Mesendoderm (in vitro differentiated cells): ENCODE data around the gene TST.

ENCODE experiments used
- DNase-seq: peaks from one replicate; pipeline ENCODE4 v3.0.0; 2013
- H2AK5ac ChIP-seq: 2 replicates; pipeline ENCODE4 v1.6.1; 2013; ENCODE audit warnings: low read length, inconsistent platforms
- H2BK120ac ChIP-seq: 2 replicates; pipeline ENCODE4 v1.6.1; 2013; ENCODE audit warnings: low read depth, mild to moderate bottlenecking, low read length, moderate library complexity, mixed read lengths
- H2BK15ac ChIP-seq: replicated peaks from 2 replicates; pipeline ENCODE4 v1.6.1; 2013; ENCODE audit warnings: low read depth, mild to moderate bottlenecking, moderate library complexity
- H2BK5ac ChIP-seq: 2 replicates; pipeline ENCODE4 v1.6.1; 2013; ENCODE audit warnings: low read length, inconsistent platforms
- H3K18ac ChIP-seq: 2 replicates; pipeline ENCODE4 v1.6.1; 2013; ENCODE audit warnings: mild to moderate bottlenecking, low read length, mixed read lengths
- H3K23ac ChIP-seq: one replicate; pipeline ENCODE4 v1.6.1; 2013; ENCODE audit warnings: low read length
- H3K27ac ChIP-seq: 2 replicates; pipeline ENCODE4 v1.5.1; 2013; ENCODE audit warnings: low read depth, mild to moderate bottlenecking, inconsistent platforms, low read length, moderate library complexity
- H3K27me3 ChIP-seq: 2 replicates; pipeline ENCODE4 v1.6.1; 2013; ENCODE audit warnings: low read length, control low read depth, mild to moderate bottlenecking, inconsistent platforms; ENCODE audit not compliant: insufficient read depth, poor library complexity
- H3K36me3 ChIP-seq: 2 replicates; pipeline ENCODE4 v1.6.1; 2013; ENCODE audit warnings: low read length, inconsistent platforms; ENCODE audit not compliant: control insufficient read depth, insufficient read depth
- H3K4ac ChIP-seq: one replicate; pipeline ENCODE4 v1.6.1; 2013; ENCODE audit warnings: low read depth, mild to moderate bottlenecking, low read length, moderate library complexity
- H3K4me1 ChIP-seq: 2 replicates; pipeline ENCODE4 v1.6.1; 2013; ENCODE audit warnings: low read depth, low read length, inconsistent platforms; ENCODE audit not compliant: control insufficient read depth
- H3K4me2 ChIP-seq: 2 replicates; pipeline ENCODE4 v1.6.1; 2013; ENCODE audit warnings: low read length
- H3K4me3 ChIP-seq: 2 replicates; pipeline ENCODE4 v1.5.1; 2013; ENCODE audit warnings: mild to moderate bottlenecking, low read length
- H3K56ac ChIP-seq: one replicate; pipeline ENCODE4 v1.6.1; 2013; ENCODE audit warnings: low read length
- H3K79me1 ChIP-seq: 2 replicates; pipeline ENCODE4 v1.6.1; 2013; ENCODE audit warnings: low read length, inconsistent platforms
- H3K79me2 ChIP-seq: 2 replicates; pipeline ENCODE4 v1.6.1; 2013; ENCODE audit warnings: mild to moderate bottlenecking, low read length; ENCODE audit not compliant: control insufficient read depth, insufficient read depth
- H3K9ac ChIP-seq: 2 replicates; pipeline ENCODE4 v1.6.1; 2013; ENCODE audit warnings: low read length, inconsistent platforms
- H4K5ac ChIP-seq: one replicate; pipeline ENCODE4 v1.6.1; 2013; ENCODE audit warnings: low read length
- H4K8ac ChIP-seq: one replicate; pipeline ENCODE4 v1.6.1; 2013; ENCODE audit warnings: low read depth, mild to moderate bottlenecking, control low read depth, low read length, moderate library complexity
- WGBS: extraction: QIAGEN DNeasy Blood & Tissue Kit; methylation state at CpG from one replicate; pipeline ENCODE4 v1.1.7; 2013; ENCODE audit warnings: low lambda C conversion rate, missing lambda C conversion rate; ENCODE audit not compliant: insufficient coverage; ENCODE audit errors: extremely low coverage; 5-methylcytosine and 5-hydroxymethylcytosine counted together

TST gene

DNA sequence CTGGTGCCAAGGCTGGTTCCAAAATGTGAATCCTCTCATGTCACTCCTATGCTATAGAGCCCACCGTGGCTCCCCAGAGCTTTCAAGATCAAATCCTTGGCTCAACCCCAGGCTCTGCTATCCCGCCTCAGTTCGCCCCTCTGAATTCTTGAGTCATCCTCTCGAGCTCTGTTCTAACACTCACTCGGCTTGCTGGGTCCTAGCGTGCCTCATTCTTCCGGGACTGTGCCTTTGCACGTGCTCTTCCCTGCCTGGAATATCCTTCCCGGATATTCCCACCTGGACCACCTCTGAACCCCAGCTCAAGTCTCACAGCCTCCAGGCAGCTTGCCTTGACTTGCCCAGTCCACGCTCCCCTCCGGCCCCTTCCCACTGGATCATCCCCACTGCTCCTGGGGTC, 45.3 kb upstream of the TST start:
- no peak overlapping the region for H4K8ac ChIP-seq
- H2BK5ac ChIP-seq: no peak overlapping the region
- no peak overlapping the region for H3K4ac ChIP-seq
- H3K36me3 ChIP-seq: no peaks in the 10 kb centered on the region
- no peak overlapping the region for H2AK5ac ChIP-seq
- H3K56ac ChIP-seq: no peak overlapping the region
- H3K18ac ChIP-seq: no peak overlapping the region
- no peak overlapping the region for H3K4me3 ChIP-seq
- peaks cover 2% of the 10 kb centered on the region for H3K27me3 ChIP-seq
- no CpG with 5 or more reads among the region's 11 CpGs for WGBS
- H2BK120ac ChIP-seq: no peak overlapping the region
- no peak overlapping the region for H3K23ac ChIP-seq
- no peak overlapping the region for H3K27ac ChIP-seq
- no peaks in the 10 kb centered on the region for H3K79me1 ChIP-seq
- H2BK15ac ChIP-seq: no peak overlapping the region
- H3K4me2 ChIP-seq: no peak overlapping the region
- H3K4me1 ChIP-seq: no peaks in the 10 kb centered on the region
- H4K5ac ChIP-seq: no peak overlapping the region
- DNase-seq: no peak
- no peaks in the 10 kb centered on the region for H3K79me2 ChIP-seq
- no peak overlapping the region for H3K9ac ChIP-seq

DNA sequence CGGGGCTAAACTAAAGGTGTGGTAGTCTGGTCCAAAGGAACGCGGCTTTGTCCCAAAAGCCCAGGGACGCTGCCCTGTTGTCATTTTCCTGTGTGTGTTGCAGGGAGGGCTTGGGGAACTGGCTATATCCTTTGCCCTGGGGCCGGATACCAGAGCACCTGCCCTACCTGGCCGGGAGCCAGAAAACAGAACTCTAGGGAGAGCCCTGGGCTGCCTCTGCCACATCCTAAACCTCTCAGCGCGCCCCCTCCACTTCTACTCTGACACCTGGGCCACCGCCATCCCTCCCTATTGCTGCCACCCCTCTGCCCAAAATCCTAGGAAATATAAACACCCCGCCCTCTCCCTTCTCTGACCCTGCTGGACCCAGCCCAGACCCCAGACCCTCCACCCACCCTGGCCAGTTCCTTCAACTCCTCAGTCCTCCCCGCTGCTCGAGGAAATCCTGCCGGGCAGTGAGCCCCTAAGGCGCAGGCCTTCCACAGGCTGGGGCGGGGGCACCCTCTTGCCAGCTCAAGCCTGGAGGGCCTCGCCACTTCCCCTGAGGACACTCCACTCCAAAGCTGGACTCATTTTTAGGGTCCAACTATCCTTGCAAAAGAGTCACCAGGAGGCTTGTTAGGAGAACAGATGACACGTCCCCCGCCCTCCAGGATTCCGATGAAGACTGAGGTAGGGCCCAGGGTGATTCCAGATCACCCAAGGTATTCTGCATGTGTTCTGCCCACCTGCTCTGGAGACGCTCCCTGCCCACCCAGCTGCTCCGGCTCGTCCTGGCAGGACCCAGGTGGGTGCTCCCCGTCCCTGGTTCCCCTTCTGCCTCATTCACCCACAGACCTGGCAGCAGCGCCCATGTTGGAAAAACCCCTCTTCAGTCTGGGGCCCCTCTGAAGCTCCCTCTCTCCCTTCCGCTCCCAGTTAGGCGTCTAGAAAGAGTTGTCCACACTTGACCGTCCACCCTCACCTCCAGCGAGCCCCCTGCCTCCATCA, 44.5 kb upstream of the TST start:
- no peak overlapping the region for H2BK120ac ChIP-seq
- DNase-seq: no peak
- no CpG with 5 or more reads among the region's 28 CpGs for WGBS

DNA sequence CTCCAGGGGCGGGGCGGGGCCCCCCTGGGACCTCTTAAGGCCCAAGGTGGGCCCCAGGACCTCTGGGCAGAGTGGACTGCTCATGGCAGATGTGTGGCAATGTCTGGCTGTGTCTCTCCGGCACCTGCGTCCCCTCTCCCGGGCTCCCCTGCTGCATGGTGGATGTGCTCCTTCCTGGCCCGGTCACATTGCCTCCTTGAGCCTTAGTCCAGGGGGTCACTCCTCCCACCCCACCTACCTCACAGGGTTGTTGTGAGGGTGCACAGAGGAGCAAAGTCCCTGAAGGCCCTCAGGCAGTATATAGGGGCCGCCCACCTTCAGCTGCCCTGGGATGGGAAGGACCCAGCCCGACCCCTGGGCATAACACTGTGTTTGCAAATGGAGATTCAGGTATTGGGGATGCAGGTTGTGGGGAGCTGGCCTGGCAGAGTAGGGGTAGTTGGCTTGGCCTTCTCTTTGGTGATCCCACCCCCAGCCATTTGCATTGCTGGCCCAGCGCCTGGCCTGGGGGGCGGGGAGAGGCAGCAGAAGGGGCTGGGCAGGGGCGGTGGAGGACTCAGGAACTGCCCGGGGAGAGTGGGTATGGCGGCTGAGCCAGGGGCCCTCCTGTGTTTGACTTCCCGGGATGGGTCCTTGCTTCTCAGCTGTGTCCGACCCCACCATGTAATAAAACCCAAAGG, 43.6 kb upstream of the TST start:
- no peaks in the 10 kb centered on the region for H3K36me3 ChIP-seq
- no peak overlapping the region for H2AK5ac ChIP-seq
- no peaks in the 10 kb centered on the region for H3K4me1 ChIP-seq
- DNase-seq: no peak
- H3K4me2 ChIP-seq: no peak overlapping the region
- H3K79me2 ChIP-seq: no peaks in the 10 kb centered on the region
- no peak overlapping the region for H3K27ac ChIP-seq
- no peak overlapping the region for H2BK15ac ChIP-seq
- no peak overlapping the region for H3K4me3 ChIP-seq
- H3K18ac ChIP-seq: no peak overlapping the region
- no peak overlapping the region for H4K8ac ChIP-seq
- H3K27me3 ChIP-seq: no peaks in the 10 kb centered on the region
- no peaks in the 10 kb centered on the region for H3K79me1 ChIP-seq
- no peak overlapping the region for H4K5ac ChIP-seq
- no peak overlapping the region for H3K4ac ChIP-seq
- H3K23ac ChIP-seq: no peak overlapping the region
- no peak overlapping the region for H2BK5ac ChIP-seq
- H3K56ac ChIP-seq: peak overlapping the region; percentile 5
- no peak overlapping the region for H2BK120ac ChIP-seq
- H3K9ac ChIP-seq: no peak overlapping the region
- WGBS: no CpG with 5 or more reads among the region's 15 CpGs

More for the DNA sequence above, 44.5 kb upstream of the TST start:
- no peak overlapping the region for H4K5ac ChIP-seq
- H3K4ac ChIP-seq: no peak overlapping the region
- H2AK5ac ChIP-seq: no peak overlapping the region
- no peak overlapping the region for H3K4me2 ChIP-seq
- no peaks in the 10 kb centered on the region for H3K79me1 ChIP-seq
- no peak overlapping the region for H2BK5ac ChIP-seq
- H3K4me1 ChIP-seq: no peaks in the 10 kb centered on the region
- H3K9ac ChIP-seq: no peak overlapping the region
- H3K36me3 ChIP-seq: no peaks in the 10 kb centered on the region
- no peak overlapping the region for H3K27ac ChIP-seq
- H3K18ac ChIP-seq: no peak overlapping the region
- H3K27me3 ChIP-seq: no peaks in the 10 kb centered on the region
- H3K56ac ChIP-seq: no peak overlapping the region
- no peak overlapping the region for H3K23ac ChIP-seq
- no peaks in the 10 kb centered on the region for H3K79me2 ChIP-seq
- no peak overlapping the region for H2BK15ac ChIP-seq
- no peak overlapping the region for H3K4me3 ChIP-seq
- no peak overlapping the region for H4K8ac ChIP-seq

DNA sequence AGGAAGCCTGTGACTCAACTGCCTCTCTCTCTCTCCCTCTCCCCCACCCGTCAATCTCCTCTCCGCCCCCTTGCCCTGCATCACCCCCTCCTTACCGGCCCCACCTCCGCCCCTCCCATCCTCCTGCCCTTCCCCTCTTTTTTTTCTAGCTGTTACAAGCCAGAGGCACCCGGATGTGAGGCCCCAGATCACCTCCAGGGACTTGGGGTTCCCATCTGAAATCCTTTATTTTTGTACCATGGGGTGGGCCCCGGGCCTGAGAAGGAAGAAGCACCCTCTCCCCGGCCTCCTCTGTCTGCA, 43.1 kb upstream of the TST start:
- no peak overlapping the region for H2BK15ac ChIP-seq
- H3K4ac ChIP-seq: no peak overlapping the region
- H3K4me3 ChIP-seq: no peak overlapping the region
- no CpG with 5 or more reads among the region's 7 CpGs for WGBS
- no peak overlapping the region for H3K27ac ChIP-seq
- no peaks in the 10 kb centered on the region for H3K36me3 ChIP-seq
- H2BK120ac ChIP-seq: no peak overlapping the region
- no peak overlapping the region for H2AK5ac ChIP-seq
- no peak overlapping the region for H3K9ac ChIP-seq
- no peaks in the 10 kb centered on the region for H3K79me1 ChIP-seq
- no peak overlapping the region for H2BK5ac ChIP-seq
- no peak overlapping the region for H3K23ac ChIP-seq
- no peak overlapping the region for H3K4me2 ChIP-seq
- H3K4me1 ChIP-seq: no peaks in the 10 kb centered on the region
- no peaks in the 10 kb centered on the region for H3K27me3 ChIP-seq
- H3K18ac ChIP-seq: no peak overlapping the region
- H4K5ac ChIP-seq: no peak overlapping the region
- H3K79me2 ChIP-seq: no peaks in the 10 kb centered on the region
- DNase-seq: no peak
- H3K56ac ChIP-seq: no peak overlapping the region
- H4K8ac ChIP-seq: no peak overlapping the region

DNA sequence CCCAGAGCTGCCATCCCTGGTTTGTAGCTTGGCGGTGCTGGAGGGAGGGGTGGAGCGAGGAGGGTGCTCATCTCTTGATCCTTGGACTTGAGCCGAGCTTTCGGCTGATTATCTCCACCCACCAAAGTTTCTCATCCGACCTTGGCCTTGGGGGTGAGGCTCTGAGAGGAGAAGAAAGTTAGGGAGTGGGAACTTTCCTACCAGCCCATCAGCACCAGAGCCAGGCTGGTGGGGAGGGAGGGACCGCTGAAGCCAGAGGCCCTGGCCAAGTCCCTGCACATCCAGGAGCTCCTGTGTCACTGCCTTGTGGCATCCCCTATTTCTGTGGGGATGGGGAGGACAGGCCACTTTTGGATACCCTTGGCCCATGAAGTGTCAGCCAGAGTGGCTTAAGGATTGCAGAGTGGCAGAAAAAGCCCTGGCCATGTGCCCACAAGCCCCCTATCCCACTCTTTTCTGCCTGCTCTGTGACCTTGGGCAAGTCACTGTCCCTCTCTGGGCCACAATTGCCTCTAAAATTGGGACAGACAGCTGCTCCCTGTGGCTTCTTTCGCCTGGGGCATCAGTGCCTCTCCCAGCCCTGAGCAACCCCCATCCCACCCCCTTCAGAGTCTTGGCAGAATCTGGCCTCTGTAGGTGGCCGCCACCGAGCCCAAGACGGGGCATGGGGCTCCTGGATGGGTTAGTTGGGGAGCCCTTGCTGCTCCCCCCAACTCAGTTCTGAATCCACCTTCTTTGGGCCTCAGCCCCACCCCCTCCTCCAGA, 42.5 kb upstream of the TST start:
- H3K4me3 ChIP-seq: no peak overlapping the region
- no peak overlapping the region for H4K8ac ChIP-seq
- H3K27me3 ChIP-seq: no peaks in the 10 kb centered on the region
- H3K36me3 ChIP-seq: no peaks in the 10 kb centered on the region
- DNase-seq: no peak
- H2BK120ac ChIP-seq: no peak overlapping the region
- H3K56ac ChIP-seq: no peak overlapping the region
- H2BK15ac ChIP-seq: no peak overlapping the region
- no peak overlapping the region for H2AK5ac ChIP-seq
- H3K9ac ChIP-seq: no peak overlapping the region
- no peak overlapping the region for H3K4me2 ChIP-seq
- no peak overlapping the region for H4K5ac ChIP-seq
- H2BK5ac ChIP-seq: no peak overlapping the region
- H3K4ac ChIP-seq: no peak overlapping the region
- H3K79me2 ChIP-seq: no peaks in the 10 kb centered on the region
- no peak overlapping the region for H3K18ac ChIP-seq
- no CpG with 5 or more reads among the region's 10 CpGs for WGBS
- no peak overlapping the region for H3K23ac ChIP-seq
- H3K79me1 ChIP-seq: no peaks in the 10 kb centered on the region
- H3K27ac ChIP-seq: no peak overlapping the region
- no peaks in the 10 kb centered on the region for H3K4me1 ChIP-seq
